ENCODE measurements around the gene PARP3. TPM values are rescaled to one million over a fixed set of nuclear protein-coding genes. Genes with fewer than 3 reads are reported as not detected.
A peak's percentile ranks its signal among the peaks of the same experiment; 100 is the strongest.

PARP3 gene
- total RNA-seq, 1 donor from 2014 or later = 9.9 TPM

DNA sequence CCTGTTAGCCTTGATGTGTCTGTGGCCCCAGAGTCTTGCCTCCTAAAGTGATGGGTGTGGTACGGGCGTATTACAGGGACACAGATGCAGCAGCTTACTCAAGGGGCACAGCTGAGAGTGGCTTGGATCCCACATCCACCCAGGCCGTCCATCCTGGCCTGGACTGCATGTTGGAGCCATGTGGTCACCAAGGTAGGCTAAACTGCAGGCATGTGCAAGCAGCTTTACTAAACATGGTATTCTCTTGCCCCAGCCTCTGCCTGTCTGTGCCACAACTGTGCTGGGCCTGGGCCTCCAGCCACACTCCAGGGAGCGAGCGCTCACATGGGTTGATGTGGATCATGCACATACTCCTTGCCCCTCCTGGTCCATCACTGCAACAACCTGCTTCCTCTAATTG, 7.0 kb downstream of the PARP3 start:
- DNase-seq = no peak

DNA sequence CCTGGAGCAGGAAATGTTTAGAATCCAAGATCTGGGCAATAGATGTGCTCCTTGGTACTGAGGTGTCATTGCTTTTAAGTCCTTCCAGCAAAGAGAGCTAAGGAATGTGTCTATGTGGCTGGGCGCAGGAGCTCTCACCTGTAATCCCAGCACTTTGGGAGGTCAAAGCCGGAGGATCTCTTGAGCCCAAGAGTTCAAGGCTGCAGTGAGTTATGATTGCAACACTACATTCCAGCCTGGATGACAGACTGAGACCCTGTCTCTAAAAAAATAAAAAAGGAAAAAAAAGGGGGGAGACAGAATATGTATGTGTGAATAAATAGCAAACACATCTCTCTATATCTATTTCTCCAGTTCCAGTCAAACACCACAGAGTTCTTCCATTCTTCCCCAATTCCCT, 8.7 kb downstream of the PARP3 start:
- no peak for DNase-seq

DNA sequence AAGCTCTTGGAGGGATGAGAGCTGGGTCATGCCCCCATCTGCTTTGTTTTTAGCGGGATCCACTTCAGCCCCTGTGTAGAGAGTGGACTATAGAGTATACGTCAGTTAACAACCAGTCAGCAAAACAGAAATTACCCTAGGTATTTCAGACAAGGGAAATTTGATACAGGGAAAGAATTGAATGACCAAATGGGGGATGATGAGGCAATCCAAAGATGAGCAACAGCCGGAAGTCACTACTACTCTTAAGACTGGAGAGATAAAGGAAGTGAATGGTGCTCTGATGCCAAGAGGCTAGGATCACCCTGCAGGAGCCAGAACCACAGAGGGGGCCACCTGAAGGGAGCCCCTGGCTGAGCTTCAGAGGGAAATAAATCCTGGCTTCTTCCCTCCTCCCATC, 11.3 kb downstream of the PARP3 start:
- DNase-seq = no peak

DNA sequence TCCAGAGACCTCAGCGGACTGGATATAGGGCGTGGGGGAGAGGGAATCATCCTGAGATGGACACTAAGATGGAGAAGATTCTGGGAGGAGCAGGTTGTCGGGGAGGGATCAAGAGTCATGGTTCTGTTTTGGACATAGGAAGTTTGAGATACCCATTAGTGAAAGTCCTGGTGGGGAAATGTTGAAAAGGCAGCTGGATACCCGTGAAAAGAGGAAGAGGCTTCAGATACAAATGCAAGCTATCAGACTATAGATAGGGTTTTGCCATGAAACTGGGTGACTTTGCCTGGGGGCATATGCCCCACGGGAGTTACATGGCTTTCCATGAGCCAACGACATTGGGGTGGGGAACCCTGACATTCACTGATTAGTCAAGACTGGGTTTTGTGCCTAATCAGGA, 11.9 kb downstream of the PARP3 start:
- DNase-seq = no peak

DNA sequence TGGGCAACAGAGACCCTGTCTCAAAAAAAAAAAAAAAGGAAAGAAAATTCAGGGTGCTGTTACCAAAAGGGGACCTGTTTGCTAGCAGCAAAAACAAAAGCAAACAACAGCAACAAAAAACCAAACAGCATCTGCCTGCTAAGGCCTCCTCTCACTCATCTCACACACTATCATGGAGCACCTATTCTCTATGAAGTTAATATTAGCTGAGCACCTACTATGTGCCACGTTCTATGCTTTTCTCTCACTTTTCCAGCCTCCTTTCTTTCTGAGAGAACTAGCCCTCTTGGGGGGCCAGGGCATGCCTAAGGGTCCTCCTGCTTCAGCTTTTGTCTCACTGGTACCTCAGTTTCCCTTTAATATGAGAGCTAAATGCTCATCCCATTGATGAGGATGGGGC, 12.6 kb downstream of the PARP3 start:
- DNase-seq = no peak

DNA sequence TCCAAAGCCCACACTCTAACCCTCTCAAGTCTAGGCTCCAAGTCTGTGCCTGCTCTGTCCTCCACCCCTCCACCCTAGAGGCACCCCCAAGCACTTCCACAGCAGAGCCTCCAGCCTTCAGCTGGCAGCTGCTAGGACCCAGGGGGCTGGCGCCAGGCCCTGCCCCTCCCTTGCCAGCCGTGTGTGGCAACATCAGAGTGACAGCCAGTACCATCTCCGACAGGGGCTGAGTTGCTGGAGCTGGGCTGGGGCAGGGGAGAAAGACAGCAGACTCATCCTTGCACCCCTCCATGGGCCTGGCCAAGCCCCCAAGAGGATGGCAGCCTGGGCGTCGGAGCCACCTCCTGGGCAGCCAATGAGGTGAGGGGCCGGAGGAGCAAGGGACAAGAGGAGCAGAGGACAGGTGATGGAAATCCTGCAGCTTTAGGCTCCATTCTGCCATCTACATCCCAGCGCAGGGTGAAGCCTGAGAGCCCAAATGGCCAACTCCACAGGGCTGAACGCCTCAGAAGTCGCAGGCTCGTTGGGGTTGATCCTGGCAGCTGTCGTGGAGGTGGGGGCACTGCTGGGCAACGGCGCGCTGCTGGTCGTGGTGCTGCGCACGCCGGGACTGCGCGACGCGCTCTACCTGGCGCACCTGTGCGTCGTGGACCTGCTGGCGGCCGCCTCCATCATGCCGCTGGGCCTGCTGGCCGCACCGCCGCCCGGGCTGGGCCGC, 13.2 kb downstream of the PARP3 start, which contains the start of gene GPR62:
Gene GPR62 (plus strand): TSS at position 207 of the 718 bp plus-strand sequence. CDS start 272 bp downstream, at position 479.
- DNase-seq = no peak

DNA sequence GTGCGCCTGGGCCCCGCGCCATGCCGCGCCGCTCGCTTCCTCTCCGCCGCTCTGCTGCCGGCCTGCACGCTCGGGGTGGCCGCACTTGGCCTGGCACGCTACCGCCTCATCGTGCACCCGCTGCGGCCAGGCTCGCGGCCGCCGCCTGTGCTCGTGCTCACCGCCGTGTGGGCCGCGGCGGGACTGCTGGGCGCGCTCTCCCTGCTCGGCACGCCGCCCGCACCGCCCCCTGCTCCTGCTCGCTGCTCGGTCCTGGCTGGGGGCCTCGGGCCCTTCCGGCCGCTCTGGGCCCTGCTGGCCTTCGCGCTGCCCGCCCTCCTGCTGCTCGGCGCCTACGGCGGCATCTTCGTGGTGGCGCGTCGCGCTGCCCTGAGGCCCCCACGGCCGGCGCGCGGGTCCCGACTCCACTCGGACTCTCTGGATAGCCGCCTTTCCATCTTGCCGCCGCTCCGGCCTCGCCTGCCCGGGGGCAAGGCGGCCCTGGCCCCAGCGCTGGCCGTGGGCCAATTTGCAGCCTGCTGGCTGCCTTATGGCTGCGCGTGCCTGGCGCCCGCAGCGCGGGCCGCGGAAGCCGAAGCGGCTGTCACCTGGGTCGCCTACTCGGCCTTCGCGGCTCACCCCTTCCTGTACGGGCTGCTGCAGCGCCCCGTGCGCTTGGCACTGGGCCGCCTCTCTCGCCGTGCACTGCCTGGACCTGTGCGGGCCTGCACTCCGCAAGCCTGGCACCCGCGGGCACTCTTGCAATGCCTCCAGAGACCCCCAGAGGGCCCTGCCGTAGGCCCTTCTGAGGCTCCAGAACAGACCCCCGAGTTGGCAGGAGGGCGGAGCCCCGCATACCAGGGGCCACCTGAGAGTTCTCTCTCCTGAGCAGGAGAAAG, 14.0 kb downstream of the PARP3 start:
- peak; percentile 74 for DNase-seq

DNA sequence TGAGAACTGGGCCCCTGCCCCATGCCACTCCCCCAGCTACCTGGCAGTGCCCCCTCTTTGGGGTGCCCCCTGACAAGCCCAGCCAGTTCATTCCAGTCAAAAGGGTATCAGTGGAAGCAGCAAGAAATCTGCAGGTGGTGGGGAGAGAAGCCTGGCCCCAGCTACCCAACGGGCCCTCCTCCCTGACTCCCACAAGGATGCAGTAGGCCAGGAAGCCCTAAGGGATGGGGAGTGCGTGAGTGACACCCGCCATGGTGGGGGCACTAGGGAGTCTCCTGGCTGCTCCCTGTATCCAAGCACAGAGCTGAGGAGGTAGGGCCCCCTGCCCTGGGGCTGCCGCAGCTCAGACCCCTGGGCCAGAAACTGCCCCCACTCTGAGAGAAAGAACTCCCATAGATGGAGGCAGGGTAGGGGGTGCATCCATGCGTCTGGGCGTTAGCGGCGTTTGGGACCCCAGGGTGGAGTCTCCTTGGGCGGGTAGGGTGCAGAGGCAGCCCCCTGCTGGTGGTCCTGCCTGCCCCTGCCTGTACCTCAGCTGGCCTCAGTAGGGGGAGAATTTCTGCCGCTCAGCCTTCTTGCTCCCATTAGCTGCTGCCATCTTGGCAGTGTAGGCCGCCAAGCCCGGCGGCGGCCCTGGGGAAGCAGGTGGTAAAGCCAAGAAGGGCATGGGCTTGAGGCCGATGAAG, 15.5 kb downstream of the PARP3 start:
- DNase-seq = no peak

DNA sequence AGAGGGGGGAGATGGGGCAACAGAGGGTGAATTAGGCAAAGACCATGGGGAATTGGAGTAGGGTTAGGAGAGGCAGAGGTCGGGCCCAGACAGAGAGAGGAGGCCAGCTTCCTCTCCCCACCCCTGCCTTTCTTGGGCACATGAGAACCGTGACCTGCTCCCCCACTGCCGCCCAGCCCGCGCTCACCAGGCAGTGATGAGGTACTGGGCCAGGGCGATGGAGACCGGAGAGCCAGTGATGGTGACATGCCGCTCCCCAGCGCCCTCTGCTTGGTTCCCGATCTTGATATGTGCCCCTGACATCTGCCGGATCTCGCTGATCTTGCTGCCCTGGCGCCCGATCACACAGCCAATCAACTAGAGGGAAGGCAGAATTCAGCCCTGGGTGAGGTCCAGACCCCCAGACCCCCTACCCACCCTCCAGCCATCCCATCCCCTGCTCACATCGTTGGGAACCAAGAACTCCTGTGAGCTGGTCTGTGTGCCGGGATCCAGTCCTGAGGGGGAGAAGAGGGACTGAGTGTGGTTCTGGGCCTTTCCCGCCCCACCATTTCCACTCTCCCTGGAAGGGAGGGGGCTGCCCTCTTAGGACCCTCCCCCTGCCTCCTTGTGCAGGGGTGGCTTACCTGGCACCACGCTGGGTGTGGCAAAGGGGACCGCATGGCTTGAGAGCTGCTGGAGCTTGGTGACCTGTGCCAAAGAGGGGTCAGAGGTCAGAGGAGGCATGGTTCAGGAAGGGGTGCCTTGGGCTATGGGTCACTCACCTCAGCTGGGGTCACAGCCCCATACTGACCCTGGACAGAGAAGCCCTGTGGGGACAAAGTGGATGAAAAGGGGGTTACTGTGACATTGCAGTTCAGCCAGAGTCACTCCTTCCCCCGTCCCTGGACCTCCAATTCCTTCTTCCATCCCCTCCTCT, 16.7 kb downstream of the PARP3 start:
- DNase-seq = no peak

DNA sequence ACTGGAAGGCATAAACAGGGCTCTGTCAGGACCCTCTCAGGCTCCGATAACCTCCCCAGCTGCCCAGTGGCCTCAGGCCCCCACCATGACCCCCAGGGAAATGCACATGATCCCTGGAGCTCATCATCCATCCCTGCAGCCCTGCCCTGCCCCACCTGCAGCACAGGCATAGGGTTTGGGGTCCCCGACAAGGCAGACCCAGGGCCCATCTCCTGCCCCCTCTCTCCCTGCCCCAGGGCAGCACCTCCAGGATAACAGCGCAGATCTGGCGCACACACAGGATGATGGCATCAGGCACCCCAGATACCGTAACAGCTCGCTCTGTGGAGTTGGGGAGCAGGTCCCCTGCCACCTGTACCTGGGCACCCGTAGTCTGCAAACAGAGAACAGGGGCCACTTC, 17.5 kb downstream of the PARP3 start:
- no peak for DNase-seq

DNA sequence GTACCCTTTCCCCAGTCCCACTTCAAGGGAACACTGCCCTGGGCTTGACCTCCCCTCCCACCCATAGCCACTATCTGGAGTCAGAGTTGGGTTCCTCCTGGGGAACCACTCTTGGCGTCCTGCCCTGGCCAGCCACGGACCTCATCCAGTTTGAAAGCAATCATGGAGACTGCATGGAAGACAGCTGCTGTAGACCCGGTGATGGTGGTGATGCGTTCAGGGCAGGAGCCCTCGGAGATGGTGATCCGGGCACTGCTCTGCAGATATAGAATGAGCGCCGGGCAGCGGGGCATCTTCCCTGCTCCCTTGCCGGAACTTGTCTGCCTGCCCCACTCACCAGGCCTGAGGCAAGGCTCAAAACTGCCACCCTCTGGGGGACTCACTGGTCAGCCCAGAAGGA, 18.2 kb downstream of the PARP3 start:
- no peak for DNase-seq

DNA sequence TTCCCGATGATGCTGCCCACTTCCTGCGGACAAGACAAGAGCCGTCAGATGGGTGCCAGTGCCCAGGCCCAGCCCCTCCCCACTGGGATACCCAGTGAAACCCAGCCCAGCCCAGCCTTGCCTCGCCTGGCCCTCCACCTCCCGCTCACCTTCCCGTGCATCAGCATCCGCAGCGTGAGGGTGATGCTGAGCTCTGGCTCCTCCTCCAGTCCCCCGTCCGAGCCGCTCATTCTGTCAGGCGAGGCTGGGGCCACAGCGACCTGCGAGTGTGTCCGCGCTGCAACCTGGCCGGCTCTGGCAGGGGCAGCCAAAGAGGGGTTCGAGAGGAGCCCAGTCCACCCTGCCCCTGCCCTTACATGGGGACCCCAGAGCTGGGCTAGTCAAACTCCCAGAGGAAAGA, 18.8 kb downstream of the PARP3 start:
- DNase-seq = no peak

DNA sequence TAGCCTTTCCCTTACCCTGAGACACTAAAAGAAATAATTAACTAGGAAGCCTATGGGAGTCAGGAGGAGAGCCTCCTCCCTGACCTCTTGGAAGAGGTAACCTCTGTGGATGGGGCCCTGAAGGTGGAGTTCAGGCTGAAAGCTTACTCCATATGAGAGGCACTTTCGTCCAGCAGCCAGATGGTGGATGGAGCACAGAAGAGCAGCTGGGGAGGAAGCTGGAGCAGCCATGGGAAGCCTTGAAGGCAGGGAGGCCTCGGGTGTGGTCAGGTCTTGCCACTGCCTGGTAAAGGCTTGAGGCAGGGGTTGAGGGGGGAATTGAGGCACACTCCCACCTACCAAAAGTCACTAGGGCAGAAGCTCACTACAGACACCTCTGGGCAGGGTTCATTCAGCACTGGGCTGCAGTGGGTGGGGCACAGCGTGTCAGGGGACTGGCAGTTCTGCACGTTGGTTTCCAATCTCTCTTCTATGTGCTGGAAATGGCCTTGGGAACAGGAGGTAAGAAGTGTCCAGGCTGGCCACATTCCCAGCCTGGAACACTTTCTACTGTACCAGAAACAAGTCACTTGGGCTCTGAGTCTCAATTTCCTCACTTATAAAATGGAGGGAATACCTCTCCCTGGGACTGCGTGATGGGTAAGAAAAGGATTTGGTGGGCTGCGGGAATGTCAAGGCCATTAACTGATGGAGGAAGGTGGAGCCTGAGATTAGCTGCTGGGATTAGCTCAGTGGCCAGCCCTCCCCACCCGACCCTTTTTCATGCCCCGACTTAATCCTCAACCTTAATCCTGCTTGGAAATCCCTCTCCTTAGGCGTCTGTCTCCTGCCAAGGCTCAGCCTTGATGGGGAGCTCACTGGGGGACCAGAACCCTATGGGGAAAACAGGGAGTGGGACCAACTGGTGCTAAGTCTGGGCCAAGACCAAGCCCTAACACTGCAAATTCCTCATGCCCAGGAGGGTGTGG, 19.7 kb downstream of the PARP3 start:
- DNase-seq = no peak

DNA sequence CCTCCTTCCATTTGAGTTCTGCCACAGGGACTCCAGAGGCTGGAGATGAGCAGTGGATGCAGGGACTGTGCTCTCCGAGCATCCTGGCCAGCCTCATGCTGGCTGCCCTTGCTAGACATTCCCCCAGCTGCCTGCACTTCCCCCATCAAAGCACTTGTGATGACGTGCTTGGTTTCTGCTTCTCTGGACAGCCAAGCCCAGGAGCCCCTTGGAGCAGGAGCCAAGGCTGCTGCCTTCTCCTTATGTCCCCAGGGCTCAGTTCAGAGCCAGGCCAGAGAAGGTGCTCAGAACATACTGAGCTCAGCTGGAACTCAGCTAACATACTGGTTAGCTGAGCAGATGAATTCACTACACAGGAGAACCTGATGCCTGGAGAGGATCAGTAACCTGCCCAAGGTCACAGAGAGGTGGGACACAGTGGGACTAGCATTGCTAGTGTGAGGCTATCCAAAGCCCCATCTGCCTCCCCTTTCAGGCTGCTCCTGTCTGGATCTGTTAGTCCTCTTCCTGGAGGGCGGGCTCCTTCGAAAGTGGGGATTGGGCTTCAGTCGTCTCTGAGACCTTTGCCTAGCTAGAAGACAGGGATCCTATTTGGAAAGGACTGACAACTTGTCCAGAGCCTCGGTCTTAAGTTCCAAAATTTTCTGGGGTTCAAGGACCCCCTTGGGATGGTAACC, 20.8 kb downstream of the PARP3 start:
- no peak for DNase-seq

DNA sequence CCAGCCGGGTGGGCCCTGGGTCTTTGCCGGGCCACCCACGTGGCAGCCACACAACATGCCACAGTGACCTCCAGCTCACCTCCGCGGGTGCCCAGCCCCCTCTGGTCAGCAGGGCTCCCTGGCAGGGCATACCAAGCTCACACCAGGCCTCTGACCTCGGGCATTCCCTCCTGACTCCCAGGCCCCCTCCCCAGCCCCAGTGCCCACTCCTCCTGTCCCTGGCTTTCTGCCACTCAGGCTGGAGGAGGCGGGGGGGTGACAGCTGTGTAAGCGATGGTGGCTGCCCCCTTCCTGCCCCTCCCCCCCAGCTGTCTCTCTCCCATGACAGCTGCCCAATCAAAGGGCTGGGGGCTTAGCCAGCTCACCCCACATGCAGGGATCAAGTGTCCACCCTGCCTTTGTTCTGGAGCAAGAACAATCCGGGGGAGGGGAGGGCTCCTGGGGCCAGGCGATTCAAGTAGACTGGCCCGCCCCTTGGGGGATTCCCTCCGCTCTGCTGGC, 21.8 kb downstream of the PARP3 start:
- DNase-seq = no peak

DNA sequence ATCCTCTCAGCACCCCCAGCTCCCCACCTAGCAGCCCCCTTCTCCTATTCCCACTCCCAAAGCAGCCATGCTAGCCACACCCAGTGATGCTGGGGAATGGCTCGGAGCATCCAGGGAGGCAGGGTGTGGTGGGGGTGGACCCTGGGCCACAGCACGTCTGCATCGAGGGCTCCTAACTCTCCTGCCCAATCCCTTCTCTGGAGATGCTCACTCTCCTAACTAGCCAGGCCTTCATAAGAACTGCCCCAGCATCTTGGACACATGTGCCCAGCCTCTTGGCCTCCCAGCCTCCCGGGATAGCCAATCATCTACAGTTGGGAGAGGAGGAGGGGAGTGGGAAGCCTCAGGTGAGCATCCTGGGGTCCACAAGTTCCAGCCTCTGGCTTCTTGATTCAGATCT, 22.4 kb downstream of the PARP3 start:
- DNase-seq = no peak

DNA sequence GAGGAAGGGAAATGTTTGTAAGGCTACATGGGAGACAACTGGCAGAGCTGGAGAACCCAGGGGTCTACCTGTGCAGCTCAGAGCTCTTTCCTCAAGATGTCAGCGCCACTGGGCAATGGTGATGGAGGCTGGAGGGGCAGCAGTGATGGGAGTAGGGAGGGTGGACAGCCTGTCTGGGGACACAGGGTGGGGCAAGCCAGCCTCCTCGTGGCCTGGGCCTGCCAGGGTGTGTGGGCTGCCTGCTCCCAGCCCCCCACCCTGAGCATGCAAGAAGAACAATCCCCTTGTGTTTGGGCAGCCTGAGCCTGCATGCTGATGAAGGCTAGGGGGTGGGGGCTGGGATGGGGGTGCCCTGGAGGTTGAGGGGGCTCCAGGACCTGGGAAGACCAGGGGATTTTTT, 23.9 kb downstream of the PARP3 start:
- no peak for DNase-seq

DNA sequence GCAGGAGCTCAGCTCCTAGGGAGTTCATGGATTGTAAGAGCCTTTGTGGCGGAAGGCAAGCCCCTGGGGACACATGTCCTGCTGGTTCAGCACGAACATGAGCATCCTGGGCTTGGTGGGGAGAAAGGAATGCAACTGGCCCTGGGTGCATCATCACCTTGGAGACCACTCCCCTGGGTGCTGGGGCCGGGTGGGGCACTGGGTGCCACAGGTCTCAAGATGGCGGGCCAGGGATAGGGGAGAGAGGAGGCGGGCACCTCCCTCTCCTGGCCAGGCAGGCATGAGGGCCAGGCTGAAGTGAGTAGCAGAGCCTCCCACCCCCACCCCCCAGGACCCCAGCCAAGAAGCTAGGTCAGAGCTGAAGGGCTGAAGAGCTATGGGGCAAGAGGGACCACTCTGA, 24.3 kb downstream of the PARP3 start:
- DNase-seq = no peak

DNA sequence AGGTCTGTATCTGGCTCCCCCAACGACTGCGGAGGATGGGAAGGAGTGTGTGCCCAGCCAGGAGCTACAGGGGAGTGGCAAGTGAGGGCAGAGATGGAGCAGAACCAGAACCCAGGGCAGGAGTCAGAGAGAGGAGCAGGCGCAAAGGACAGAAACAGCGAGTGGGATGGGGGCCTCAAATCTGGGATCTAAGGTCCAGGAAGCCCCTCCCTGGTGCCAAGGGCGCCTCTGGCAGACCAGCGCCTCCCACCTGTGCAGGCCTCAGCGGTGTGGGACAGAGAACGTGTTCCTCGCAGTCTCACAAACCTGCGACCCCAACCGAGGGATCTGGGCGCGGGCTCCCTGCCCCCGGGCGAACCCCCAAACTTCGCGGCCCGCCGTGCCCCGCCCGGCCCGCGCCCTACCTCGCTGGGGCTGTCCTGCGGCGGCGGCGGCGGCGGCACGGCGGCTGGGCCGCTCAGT, 24.8 kb downstream of the PARP3 start:
- DNase-seq = no peak

Measured in dermis blood vessel endothelial cell (primary cell).